Lung (tissue), 12 donors: ENCODE measurements around the gene CMSS1. TPM values are rescaled to one million over a fixed set of nuclear protein-coding genes. Genes with fewer than 3 reads are reported as not detected.

ENCODE experiments used
- ATAC-seq: fragments of 200-7000 bp; cut with Tn5 transposase; one replicate; pipeline ENCODE4 v1.9.1; 2020; ENCODE audit warnings: moderate number of reproducible peaks; ENCODE audit not compliant: insufficient read depth, low FRiP score
- DNase-seq, 3 donors: peaks; one replicate each; pipeline ENCODE4 v3.0.0-alpha.2; 2013 to 2017
- H3K27ac ChIP-seq, 2 donors: one replicate each; pipeline ENCODE4 v1.5.1; 2013; ENCODE audit warnings: mild to moderate bottlenecking in 2 of 2, moderate library complexity in 2 of 2, control low read depth in 1 of 2, inconsistent platforms in 1 of 2, low read depth in 1 of 2, low read length in 1 of 2
- H3K27me3 ChIP-seq, 3 donors: one replicate each; pipeline ENCODE4 v1.5.1; 2013; ENCODE audit warnings: low read length in 2 of 3; ENCODE audit not compliant: control insufficient read depth in 3 of 3, insufficient read depth in 3 of 3
- H3K36me3 ChIP-seq, 4 donors: one replicate each; pipeline ENCODE4 v1.5.1; 2013; ENCODE audit warnings: low read length in 4 of 4, mild to moderate bottlenecking in 1 of 4, moderate library complexity in 1 of 4; ENCODE audit not compliant: control insufficient read depth in 4 of 4, insufficient read depth in 4 of 4
- H3K4me1 ChIP-seq, 5 donors: one replicate each; pipeline ENCODE4 v1.5.1; 2013; ENCODE audit warnings: low read length in 5 of 5, mild to moderate bottlenecking in 2 of 5, moderate library complexity in 1 of 5; ENCODE audit not compliant: control insufficient read depth in 5 of 5, insufficient read depth in 5 of 5
- H3K4me3 ChIP-seq: one replicate; pipeline ENCODE4 v1.5.1; 2013; ENCODE audit warnings: mild to moderate bottlenecking, control low read depth, moderate library complexity
- H3K9ac ChIP-seq, 2 donors: one replicate each; pipeline ENCODE4 v1.5.1; 2013; ENCODE audit warnings: low read length in 2 of 2, control low read depth in 1 of 2; ENCODE audit not compliant: insufficient read depth in 1 of 2
- H3K9me3 ChIP-seq, 4 donors: one replicate each; pipeline ENCODE4 v1.5.1; 2013; ENCODE audit warnings: low read length in 3 of 4, mild to moderate bottlenecking in 1 of 4, moderate library complexity in 1 of 4; ENCODE audit not compliant: control insufficient read depth in 4 of 4, insufficient read depth in 3 of 4
- CTCF ChIP-seq: IDR thresholded peaks from 2 replicates; pipeline ENCODE4 v1.5.1; 2012; ENCODE audit warnings: mild to moderate bottlenecking; ENCODE audit errors: control extremely low read depth, extremely low read depth
- WGBS, 2 donors: extraction: QIAGEN DNeasy Blood & Tissue Kit; methylation state at CpG; one replicate each; pipeline ENCODE4 v1.1.7; 2013; 5-methylcytosine and 5-hydroxymethylcytosine counted together
- polyA plus RNA-seq, 2 donors: library from polyadenylated mRNA; stranded (reverse); fragments of 200-250 nt; gene quantifications; one replicate each; pipeline ENCODE4 v1.2.1, GENCODE V29; 2013
- total RNA-seq, 2 donors: library from RNA; depleted of rRNA in 1 of 2; stranded (reverse); fragments of >200 nt in 1 of 2; gene quantifications; one replicate each; pipeline ENCODE4 v1.2.1, GENCODE V29; 2014 to 2021
- donor health status: control.
- donor health status: control.
- donor health status: Bipolar disorder and iron deficiency.
- donor health status: healthy.
- donor health status: DM: yes; HTN: yes; CAD: no.

The CMSS1 gene
- total and polyA plus RNA-seq, 4 donors = 12.3 to 28.9 (median 22.6) TPM

DNA sequence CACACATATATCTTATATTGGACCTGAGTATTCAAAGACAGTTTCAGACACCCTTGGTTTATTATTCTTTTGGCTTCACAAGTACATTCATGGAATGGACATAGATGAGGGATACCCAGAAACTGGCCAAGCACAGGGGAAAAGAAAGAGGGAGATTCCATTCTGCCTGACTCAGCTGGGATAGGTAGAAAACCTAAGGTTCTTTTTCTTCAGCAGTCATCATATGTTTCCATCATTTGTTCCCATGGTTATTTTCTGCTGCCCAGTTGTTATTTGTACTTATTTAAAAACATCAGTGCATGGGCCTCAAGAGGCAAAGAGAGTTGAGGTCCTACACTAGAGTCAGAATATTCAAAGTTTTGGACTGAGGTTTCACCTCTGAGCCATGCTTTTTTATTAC, 204.8 kb downstream of the CMSS1 start:
- H3K4me3 ChIP-seq = no peak overlapping the region
- H3K9ac ChIP-seq = no peak overlapping the region
- H3K36me3 ChIP-seq = peaks cover 0 to 4% (median 0%) of the 10 kb centered on the region in 4 donors
- ATAC-seq (no peak), DNase-seq (no peak)
- no peak for TF ChIP-seq CTCF
- H3K27me3 ChIP-seq = no peaks in the 10 kb centered on the region
- no peaks in the 10 kb centered on the region for H3K9me3 ChIP-seq
- H3K4me1 ChIP-seq = no peaks in the 10 kb centered on the region
- H3K27ac ChIP-seq = no peak overlapping the region

GRCh38 chr3:100023150-100023549, 205.5 kb downstream of the CMSS1 start:
- DNase-seq = no peak
- 70 to 84% methylated on average over 5 of the region's 5 CpGs for WGBS, 2 donors
- H3K9ac ChIP-seq = no peak overlapping the region
- peaks cover 0 to 4% (median 0%) of the 10 kb centered on the region in 4 donors for H3K36me3 ChIP-seq
- H3K9me3 ChIP-seq = no peaks in the 10 kb centered on the region
- H3K4me3 ChIP-seq = no peak overlapping the region
- no peaks in the 10 kb centered on the region for H3K4me1 ChIP-seq
- no peak for TF ChIP-seq CTCF
- no peak overlapping the region for H3K27ac ChIP-seq
- no peaks in the 10 kb centered on the region for H3K27me3 ChIP-seq
- ATAC-seq = no peak

DNA sequence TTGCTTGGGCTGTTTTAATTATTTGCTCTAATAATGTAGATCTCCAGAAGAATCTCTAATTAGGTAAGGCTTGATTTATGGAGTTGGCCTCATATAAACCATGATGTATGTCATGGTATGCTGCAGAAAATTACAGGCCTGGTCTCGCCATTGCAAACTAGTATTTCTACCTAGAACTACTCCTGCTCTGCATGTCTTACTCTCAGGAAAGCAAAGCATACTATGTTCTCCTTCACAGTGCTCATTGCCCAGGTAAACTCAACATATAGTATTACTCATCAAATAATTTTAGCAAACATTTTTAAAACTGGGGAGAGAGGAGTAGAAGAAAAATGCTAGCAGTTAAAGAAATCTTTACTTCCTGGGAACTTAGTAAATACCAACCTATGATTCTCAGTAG, 205.9 kb downstream of the CMSS1 start:
- Histone ChIP-seq H3K9ac (no peak overlapping the region), H3K4me3 (no peak overlapping the region), H3K4me1 (no peaks in the 10 kb centered on the region), H3K36me3 (peaks cover 0 to 4% (median 0%) of the 10 kb centered on the region in 4 donors), H3K27ac (no peak overlapping the region), H3K27me3 (no peaks in the 10 kb centered on the region), H3K9me3 (no peaks in the 10 kb centered on the region)
- WGBS, 2 donors = 93 to 95% methylated on average over 1 of the region's 1 CpG
- ATAC-seq (no peak), DNase-seq (no peak)
- no peak for TF ChIP-seq CTCF
